ENCODE data around the gene TMEM191C. TPM values are rescaled to one million over a fixed set of nuclear protein-coding genes. Genes with fewer than 3 reads are reported as not detected.

TMEM191C gene
- total and polyA plus RNA-seq, 2 of the 13 experiments (the other 11 are each of a cell fraction or from before 2014, with no cell fraction given) = 1.2 to 2.9 TPM

DNA sequence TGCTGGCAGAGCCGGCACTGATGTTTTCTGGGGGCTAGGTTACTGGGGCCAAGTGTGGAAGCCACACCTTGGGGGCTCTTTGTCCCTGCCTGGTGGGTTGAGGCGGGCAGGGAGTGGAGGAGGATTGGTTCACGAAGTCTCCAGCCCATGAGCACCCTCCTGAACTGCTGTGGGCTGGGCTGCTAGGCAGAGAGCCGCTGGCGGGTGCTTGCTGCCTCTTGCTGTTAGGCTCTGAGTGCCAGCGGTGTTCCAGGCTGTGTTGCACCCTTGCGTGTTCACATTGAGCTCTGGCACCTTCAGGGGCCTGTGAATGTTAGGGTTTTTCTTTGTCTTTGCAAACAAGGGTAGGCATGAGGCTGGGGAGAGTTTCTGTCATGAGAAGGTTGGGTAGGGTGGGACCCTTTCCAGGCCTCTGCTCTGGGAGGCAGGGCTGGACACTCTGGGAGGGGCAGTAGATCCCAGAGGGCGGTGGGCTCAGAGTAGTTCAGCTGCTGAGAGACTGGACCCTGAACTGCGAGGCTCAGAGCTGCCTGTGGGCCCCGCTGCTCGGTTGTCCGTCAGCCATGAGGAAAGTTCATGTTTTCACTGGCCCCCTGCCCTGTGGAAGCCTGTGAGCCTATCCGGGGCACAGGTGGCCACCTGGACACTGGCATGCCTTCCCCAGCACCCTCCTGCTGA lies 24.0 kb upstream of the TMEM191C start (continued):
- TF ChIP-seq, protein P1, sequence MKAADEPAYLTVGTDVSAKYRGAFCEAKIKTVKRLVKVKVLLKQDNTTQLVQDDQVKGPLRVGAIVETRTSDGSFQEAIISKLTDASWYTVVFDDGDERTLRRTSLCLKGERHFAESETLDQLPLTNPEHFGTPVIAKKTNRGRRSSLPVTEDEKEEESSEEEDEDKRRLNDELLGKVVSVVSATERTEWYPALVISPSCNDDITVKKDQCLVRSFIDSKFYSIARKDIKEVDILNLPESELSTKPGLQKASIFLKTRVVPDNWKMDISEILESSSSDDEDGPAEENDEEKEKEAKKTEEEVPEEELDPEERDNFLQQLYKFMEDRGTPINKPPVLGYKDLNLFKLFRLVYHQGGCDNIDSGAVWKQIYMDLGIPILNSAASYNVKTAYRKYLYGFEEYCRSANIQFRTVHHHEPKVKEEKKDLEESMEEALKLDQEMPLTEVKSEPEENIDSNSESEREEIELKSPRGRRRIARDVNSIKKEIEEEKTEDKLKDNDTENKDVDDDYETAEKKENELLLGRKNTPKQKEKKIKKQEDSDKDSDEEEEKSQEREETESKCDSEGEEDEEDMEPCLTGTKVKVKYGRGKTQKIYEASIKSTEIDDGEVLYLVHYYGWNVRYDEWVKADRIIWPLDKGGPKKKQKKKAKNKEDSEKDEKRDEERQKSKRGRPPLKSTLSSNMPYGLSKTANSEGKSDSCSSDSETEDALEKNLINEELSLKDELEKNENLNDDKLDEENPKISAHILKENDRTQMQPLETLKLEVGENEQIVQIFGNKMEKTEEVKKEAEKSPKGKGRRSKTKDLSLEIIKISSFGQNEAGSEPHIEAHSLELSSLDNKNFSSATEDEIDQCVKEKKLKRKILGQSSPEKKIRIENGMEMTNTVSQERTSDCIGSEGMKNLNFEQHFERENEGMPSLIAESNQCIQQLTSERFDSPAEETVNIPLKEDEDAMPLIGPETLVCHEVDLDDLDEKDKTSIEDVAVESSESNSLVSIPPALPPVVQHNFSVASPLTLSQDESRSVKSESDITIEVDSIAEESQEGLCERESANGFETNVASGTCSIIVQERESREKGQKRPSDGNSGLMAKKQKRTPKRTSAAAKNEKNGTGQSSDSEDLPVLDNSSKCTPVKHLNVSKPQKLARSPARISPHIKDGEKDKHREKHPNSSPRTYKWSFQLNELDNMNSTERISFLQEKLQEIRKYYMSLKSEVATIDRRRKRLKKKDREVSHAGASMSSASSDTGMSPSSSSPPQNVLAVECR (CRISPR knock-in tag; IDR thresholded peaks at IDR 0.05; ENCODE audit: borderline replicate concordance) = peak; percentile 41; the same call in 1 of the 2 replicates
- TF ChIP-seq HOXA9 (CRISPR knock-in tag; IDR thresholded peaks at IDR 0.05; ENCODE audit: borderline replicate concordance) = no peak
- TF ChIP-seq, protein P2, sequence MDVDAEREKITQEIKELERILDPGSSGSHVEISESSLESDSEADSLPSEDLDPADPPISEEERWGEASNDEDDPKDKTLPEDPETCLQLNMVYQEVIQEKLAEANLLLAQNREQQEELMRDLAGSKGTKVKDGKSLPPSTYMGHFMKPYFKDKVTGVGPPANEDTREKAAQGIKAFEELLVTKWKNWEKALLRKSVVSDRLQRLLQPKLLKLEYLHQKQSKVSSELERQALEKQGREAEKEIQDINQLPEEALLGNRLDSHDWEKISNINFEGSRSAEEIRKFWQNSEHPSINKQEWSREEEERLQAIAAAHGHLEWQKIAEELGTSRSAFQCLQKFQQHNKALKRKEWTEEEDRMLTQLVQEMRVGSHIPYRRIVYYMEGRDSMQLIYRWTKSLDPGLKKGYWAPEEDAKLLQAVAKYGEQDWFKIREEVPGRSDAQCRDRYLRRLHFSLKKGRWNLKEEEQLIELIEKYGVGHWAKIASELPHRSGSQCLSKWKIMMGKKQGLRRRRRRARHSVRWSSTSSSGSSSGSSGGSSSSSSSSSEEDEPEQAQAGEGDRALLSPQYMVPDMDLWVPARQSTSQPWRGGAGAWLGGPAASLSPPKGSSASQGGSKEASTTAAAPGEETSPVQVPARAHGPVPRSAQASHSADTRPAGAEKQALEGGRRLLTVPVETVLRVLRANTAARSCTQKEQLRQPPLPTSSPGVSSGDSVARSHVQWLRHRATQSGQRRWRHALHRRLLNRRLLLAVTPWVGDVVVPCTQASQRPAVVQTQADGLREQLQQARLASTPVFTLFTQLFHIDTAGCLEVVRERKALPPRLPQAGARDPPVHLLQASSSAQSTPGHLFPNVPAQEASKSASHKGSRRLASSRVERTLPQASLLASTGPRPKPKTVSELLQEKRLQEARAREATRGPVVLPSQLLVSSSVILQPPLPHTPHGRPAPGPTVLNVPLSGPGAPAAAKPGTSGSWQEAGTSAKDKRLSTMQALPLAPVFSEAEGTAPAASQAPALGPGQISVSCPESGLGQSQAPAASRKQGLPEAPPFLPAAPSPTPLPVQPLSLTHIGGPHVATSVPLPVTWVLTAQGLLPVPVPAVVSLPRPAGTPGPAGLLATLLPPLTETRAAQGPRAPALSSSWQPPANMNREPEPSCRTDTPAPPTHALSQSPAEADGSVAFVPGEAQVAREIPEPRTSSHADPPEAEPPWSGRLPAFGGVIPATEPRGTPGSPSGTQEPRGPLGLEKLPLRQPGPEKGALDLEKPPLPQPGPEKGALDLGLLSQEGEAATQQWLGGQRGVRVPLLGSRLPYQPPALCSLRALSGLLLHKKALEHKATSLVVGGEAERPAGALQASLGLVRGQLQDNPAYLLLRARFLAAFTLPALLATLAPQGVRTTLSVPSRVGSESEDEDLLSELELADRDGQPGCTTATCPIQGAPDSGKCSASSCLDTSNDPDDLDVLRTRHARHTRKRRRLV (CRISPR knock-in tag; IDR thresholded peaks at IDR 0.05) = no peak
- peak; percentile 19; the same call in 1 of the 2 replicates for TF ChIP-seq HNF4G (IDR thresholded peaks at IDR 0.05; ENCODE audit: borderline replicate concordance, low read depth, low read length)
- TF ChIP-seq HNF4G (CRISPR knock-in tag; IDR thresholded peaks at IDR 0.05; ENCODE audit: borderline replicate concordance, low read depth) = no peak
- TF ChIP-seq MIER2 (CRISPR knock-in tag; IDR thresholded peaks at IDR 0.05) = no peak
- TF ChIP-seq ZFX (CRISPR knock-in tag; IDR thresholded peaks at IDR 0.05; ENCODE audit: low read depth) = 0 out of 2 replicates have a peak, but pooled peaks have one; percentile 18
- TF ChIP-seq HNRNPH1 (optimal IDR thresholded peaks at IDR 0.05; ENCODE audit: low read depth, low read length) = no peak
- TF ChIP-seq, protein P3, sequence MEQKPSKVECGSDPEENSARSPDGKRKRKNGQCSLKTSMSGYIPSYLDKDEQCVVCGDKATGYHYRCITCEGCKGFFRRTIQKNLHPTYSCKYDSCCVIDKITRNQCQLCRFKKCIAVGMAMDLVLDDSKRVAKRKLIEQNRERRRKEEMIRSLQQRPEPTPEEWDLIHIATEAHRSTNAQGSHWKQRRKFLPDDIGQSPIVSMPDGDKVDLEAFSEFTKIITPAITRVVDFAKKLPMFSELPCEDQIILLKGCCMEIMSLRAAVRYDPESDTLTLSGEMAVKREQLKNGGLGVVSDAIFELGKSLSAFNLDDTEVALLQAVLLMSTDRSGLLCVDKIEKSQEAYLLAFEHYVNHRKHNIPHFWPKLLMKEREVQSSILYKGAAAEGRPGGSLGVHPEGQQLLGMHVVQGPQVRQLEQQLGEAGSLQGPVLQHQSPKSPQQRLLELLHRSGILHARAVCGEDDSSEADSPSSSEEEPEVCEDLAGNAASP (CRISPR knock-in tag; IDR thresholded peaks at IDR 0.05; ENCODE audit: borderline replicate concordance) = no peak
- peak; percentile 59 for TF ChIP-seq HNF4A (CRISPR knock-in tag; IDR thresholded peaks at IDR 0.05)
- TF ChIP-seq TMF1 (CRISPR knock-in tag; IDR thresholded peaks at IDR 0.05; ENCODE audit: low read depth) = no peak
- TF ChIP-seq TEAD3 (CRISPR knock-in tag; optimal IDR thresholded peaks at IDR 0.05; ENCODE audit: borderline replicate concordance) = peak; percentile 9
- TF ChIP-seq KLF9 (CRISPR knock-in tag; IDR thresholded peaks at IDR 0.05; ENCODE audit: low read depth) = no peak
- TF ChIP-seq, protein P4, sequence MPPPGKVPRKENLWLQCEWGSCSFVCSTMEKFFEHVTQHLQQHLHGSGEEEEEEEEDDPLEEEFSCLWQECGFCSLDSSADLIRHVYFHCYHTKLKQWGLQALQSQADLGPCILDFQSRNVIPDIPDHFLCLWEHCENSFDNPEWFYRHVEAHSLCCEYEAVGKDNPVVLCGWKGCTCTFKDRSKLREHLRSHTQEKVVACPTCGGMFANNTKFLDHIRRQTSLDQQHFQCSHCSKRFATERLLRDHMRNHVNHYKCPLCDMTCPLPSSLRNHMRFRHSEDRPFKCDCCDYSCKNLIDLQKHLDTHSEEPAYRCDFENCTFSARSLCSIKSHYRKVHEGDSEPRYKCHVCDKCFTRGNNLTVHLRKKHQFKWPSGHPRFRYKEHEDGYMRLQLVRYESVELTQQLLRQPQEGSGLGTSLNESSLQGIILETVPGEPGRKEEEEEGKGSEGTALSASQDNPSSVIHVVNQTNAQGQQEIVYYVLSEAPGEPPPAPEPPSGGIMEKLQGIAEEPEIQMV (CRISPR knock-in tag; IDR thresholded peaks at IDR 0.05; ENCODE audit: low read depth) = 0 out of 2 replicates have a peak, but pooled peaks have one; percentile 42

Measured in HepG2 (cell line).